GM21825 (cell line): Measurements from ENCODE around the gene SRP14.
"Not testable (repeated sequence)": the region's sequence is repeated elsewhere in the genome, so short reads cannot be mapped to it uniquely, and the experiment has no call there.

ENCODE experiments used
- ATAC-seq: cut with Tn5 transposase; IDR thresholded peaks from one replicate; pipeline ENCODE4 v1.9.1; 2021; ENCODE audit warnings: mild to moderate bottlenecking, moderate library complexity; ENCODE audit not compliant: unreplicated experiment

SRP14 gene

DNA sequence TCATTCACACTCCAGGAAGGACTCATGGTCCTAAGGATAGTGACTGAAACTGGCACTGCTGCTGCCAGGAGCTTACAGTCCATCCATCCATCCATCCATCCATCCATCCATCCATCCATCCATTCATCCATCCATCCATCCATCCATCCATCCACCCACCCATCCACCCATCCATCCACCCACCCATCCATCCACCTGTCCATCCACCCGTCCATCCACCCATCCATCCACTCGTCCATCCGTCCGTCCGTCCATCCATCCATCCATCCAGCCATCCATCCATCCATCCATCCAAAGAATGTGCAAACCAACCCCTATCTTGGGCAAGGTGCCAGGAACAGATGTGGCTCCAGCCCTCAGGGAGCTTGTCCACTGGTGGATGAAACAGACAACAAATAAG is 46.0 kb downstream of the SRP14 start:
- not testable (repeated sequence) for ATAC-seq

DNA sequence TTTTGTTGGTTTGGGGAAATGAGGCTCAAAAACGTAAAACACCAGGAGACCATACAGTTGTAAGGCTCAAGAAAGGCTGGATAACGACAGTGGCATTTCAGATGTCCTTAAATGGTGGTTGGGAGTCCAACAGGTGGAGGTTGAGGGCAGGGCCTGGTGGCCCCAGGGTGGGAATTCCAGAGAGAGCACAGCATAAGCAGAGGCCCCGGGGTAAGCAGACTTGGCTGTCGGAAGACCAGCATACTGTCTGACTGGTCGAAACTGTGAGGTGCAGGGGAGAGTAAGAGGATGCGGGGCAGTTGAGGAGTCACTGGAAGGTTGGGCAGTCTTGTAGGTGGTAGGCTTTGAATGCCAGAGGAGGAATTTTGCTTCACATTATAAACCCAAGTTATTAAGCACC is 48.3 kb downstream of the SRP14 start:
- no peak for ATAC-seq

DNA sequence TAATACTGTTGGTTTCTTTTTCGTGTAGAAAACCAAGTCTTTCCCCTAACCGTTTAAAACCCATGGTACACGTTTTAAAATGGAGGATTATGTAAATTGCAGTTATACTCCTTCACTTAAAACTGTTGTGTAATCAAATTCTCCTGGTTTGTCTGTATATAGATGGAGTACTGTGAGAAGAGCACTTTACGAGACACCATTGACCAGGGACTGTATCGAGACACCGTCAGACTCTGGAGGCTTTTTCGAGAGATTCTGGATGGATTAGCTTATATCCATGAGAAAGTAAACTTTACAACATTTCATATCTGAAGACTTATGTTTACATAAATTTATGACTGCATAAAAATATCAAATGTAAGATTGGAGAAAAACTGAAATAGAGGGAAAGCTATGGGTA is 51.2 kb downstream of the SRP14 start:
- ATAC-seq: no peak
